Muscle layer of duodenum (tissue), 2 donors: ENCODE data around the gene FHOD1.

Source experiments
- H3K27ac ChIP-seq: one replicate; pipeline ENCODE4 v1.7.0; 2013; ENCODE audit warnings: mild to moderate bottlenecking, low read length
- H3K27me3 ChIP-seq: one replicate; pipeline ENCODE4 v1.7.0; 2013; ENCODE audit warnings: low read depth, mild to moderate bottlenecking, control low read depth, low read length
- H3K36me3 ChIP-seq, 2 donors: one replicate each; pipeline ENCODE4 v1.7.0; 2013; ENCODE audit warnings: low read length in 2 of 2, control low read depth in 1 of 2, mild to moderate bottlenecking in 1 of 2; ENCODE audit not compliant: insufficient read depth in 2 of 2, control insufficient read depth in 1 of 2
- H3K4me1 ChIP-seq, 2 donors: one replicate each; pipeline ENCODE4 v1.7.0; 2013; ENCODE audit warnings: low read length in 2 of 2, mild to moderate bottlenecking in 2 of 2, control low read depth in 1 of 2, moderate library complexity in 1 of 2; ENCODE audit not compliant: insufficient read depth in 2 of 2, control insufficient read depth in 1 of 2
- H3K4me3 ChIP-seq, 2 donors: one replicate each; pipeline ENCODE4 v1.7.0; 2013; ENCODE audit warnings: low read length in 2 of 2, low read depth in 1 of 2, mild to moderate bottlenecking in 1 of 2
- H3K9me3 ChIP-seq, 2 donors: one replicate each; pipeline ENCODE4 v1.7.0; 2013; ENCODE audit warnings: low read length in 2 of 2, control low read depth in 1 of 2, mild to moderate bottlenecking in 1 of 2; ENCODE audit not compliant: control insufficient read depth in 1 of 2
- donor health status: healthy.

Gene FHOD1

GRCh38 chr16:67228034-67228785 is 19.1 kb downstream of the FHOD1 start:
- Histone ChIP-seq H3K36me3 (peaks cover 32 to 48% of the 10 kb centered on the region in 2 donors), H3K9me3 (no peaks in the 10 kb centered on the region), H3K4me1 (peaks cover 8 to 30% of the 10 kb centered on the region in 2 donors), H3K27ac (no peak overlapping the region), H3K4me3 (peak overlapping the region; percentile 97 to 100), H3K27me3 (no peaks in the 10 kb centered on the region)

- Histone ChIP-seq H3K27me3 (no peaks in the 10 kb centered on the region), H3K36me3 (peaks cover 31 to 46% of the 10 kb centered on the region in 2 donors), H3K4me1 (peaks cover 8 to 30% of the 10 kb centered on the region in 2 donors), H3K9me3 (no peaks in the 10 kb centered on the region), H3K27ac (peak overlapping the region; percentile 88), H3K4me3 (peak overlapping the region; percentile 97 to 100)
Measured at GRCh38 chr16:67227567-67227921, 19.7 kb downstream of the FHOD1 start.

GRCh38 chr16:67226804-67227566 is 20.3 kb downstream of the FHOD1 start, which contains the start of gene TMEM208:
Gene TMEM208, plus strand, starts transcription at chr16:67227130. Its CDS starts 89 bp downstream, at chr16:67227219.
- Histone ChIP-seq H3K4me3 (peak within 1 kb of the TSS; percentile 97 to 100), H3K27me3 (no peaks in the 10 kb centered on the region), H3K36me3 (peaks cover 31 to 46% of the 10 kb centered on the region in 2 donors), H3K4me1 (peaks cover 8 to 30% of the 10 kb centered on the region in 2 donors), H3K9me3 (no peaks in the 10 kb centered on the region), H3K27ac (peak within 1 kb of the TSS; percentile 88)

GRCh38 chr16:67226295-67226803 is 20.9 kb downstream of the FHOD1 start:
- peak overlapping the region; percentile 97 to 100 for H3K4me3 ChIP-seq
- peak overlapping the region; percentile 88 for H3K27ac ChIP-seq
- H3K27me3 ChIP-seq = no peaks in the 10 kb centered on the region
- no peaks in the 10 kb centered on the region for H3K9me3 ChIP-seq
- H3K4me1 ChIP-seq = peaks cover 8 to 30% of the 10 kb centered on the region in 2 donors
- H3K36me3 ChIP-seq = peaks cover 25 to 40% of the 10 kb centered on the region in 2 donors

GRCh38 chr16:67223992-67224391 is 23.3 kb downstream of the FHOD1 start:
- Histone ChIP-seq H3K36me3 (peaks cover 6 to 17% of the 10 kb centered on the region in 2 donors), H3K27ac (no peak overlapping the region), H3K4me3 (no peak overlapping the region), H3K4me1 (peaks cover 8 to 30% of the 10 kb centered on the region in 2 donors), H3K9me3 (no peaks in the 10 kb centered on the region), H3K27me3 (no peaks in the 10 kb centered on the region)

GRCh38 chr16:67216612-67217490 is 30.4 kb downstream of the FHOD1 start:
- no peak overlapping the region for H3K4me3 ChIP-seq
- H3K27me3 ChIP-seq = no peaks in the 10 kb centered on the region
- no peak overlapping the region for H3K27ac ChIP-seq
- peaks cover 0 to 5% of the 10 kb centered on the region in 2 donors for H3K36me3 ChIP-seq
- peaks cover 0 to 12% of the 10 kb centered on the region in 2 donors for H3K4me1 ChIP-seq
- H3K9me3 ChIP-seq = no peaks in the 10 kb centered on the region

GRCh38 chr16:67215706-67216105 is 31.6 kb downstream of the FHOD1 start:
- Histone ChIP-seq H3K27me3 (no peaks in the 10 kb centered on the region), H3K4me1 (peaks cover 0 to 12% of the 10 kb centered on the region in 2 donors), H3K36me3 (peaks cover 4 to 5% of the 10 kb centered on the region in 2 donors), H3K9me3 (no peaks in the 10 kb centered on the region), H3K4me3 (no peak overlapping the region), H3K27ac (no peak overlapping the region)

GRCh38 chr16:67213197-67214019 is 33.9 kb downstream of the FHOD1 start:
- H3K27me3 ChIP-seq = no peaks in the 10 kb centered on the region
- H3K4me1 ChIP-seq = peaks cover 0 to 12% of the 10 kb centered on the region in 2 donors
- no peak overlapping the region for H3K4me3 ChIP-seq
- H3K36me3 ChIP-seq = peaks cover 4 to 5% of the 10 kb centered on the region in 2 donors
- no peaks in the 10 kb centered on the region for H3K9me3 ChIP-seq
- no peak overlapping the region for H3K27ac ChIP-seq

- H3K27ac ChIP-seq = no peak overlapping the region
- H3K36me3 ChIP-seq = peaks cover 4 to 5% of the 10 kb centered on the region in 2 donors
- H3K4me3 ChIP-seq = no peak overlapping the region
- H3K4me1 ChIP-seq = peaks cover 0 to 12% of the 10 kb centered on the region in 2 donors
- no peaks in the 10 kb centered on the region for H3K9me3 ChIP-seq
- H3K27me3 ChIP-seq = no peaks in the 10 kb centered on the region
Measured at GRCh38 chr16:67212766-67213165, 34.5 kb downstream of the FHOD1 start.

- no peak overlapping the region for H3K4me3 ChIP-seq
- no peaks in the 10 kb centered on the region for H3K9me3 ChIP-seq
- H3K4me1 ChIP-seq = peaks cover 0 to 4% of the 10 kb centered on the region in 2 donors
- no peak overlapping the region for H3K27ac ChIP-seq
- no peaks in the 10 kb centered on the region for H3K27me3 ChIP-seq
- peaks cover 0 to 4% of the 10 kb centered on the region in 2 donors for H3K36me3 ChIP-seq
Measured at GRCh38 chr16:67211674-67212073, 35.6 kb downstream of the FHOD1 start.
